Activated T-helper 17 cell treated with anti-CD3 and anti-CD28 coated beads, Interleukin-2, amount 50 U/mL, for 72 hours (primary cell): ENCODE data around the gene CACNA2D1. TPM values are rescaled to one million over a fixed set of nuclear protein-coding genes. Genes with fewer than 3 reads are reported as not detected.

Experiments used
- ATAC-seq: fragments of 150-1000 bp; cut with Tn5 transposase; replicated peaks from 2 replicates; pipeline ENCODE4 v1.10.0; 2021; ENCODE audit warnings: mild to moderate bottlenecking, moderate library complexity
- H3K27ac Mint-ChIP-seq: one replicate; pipeline ENCODE4 v1.8.0; 2022; ENCODE audit warnings: mixed read lengths
- H3K27me3 Mint-ChIP-seq: one replicate; pipeline ENCODE4 v1.8.0; 2022; ENCODE audit warnings: mixed read lengths
- H3K36me3 Mint-ChIP-seq: one replicate; pipeline ENCODE4 v1.8.0; 2022; ENCODE audit warnings: low read depth, mild to moderate bottlenecking, mixed read lengths
- H3K4me1 Mint-ChIP-seq: one replicate; pipeline ENCODE4 v1.8.0; 2022; ENCODE audit warnings: mixed read lengths
- H3K4me3 Mint-ChIP-seq: one replicate; pipeline ENCODE4 v1.8.0; 2022; ENCODE audit warnings: mild to moderate bottlenecking, mixed read lengths
- H3K9me3 Mint-ChIP-seq: one replicate; pipeline ENCODE4 v1.8.0; 2022; ENCODE audit warnings: mixed read lengths
- total RNA-seq, 2 donors: library from RNA; stranded (reverse); gene quantifications; one replicate each; pipeline ENCODE4 v1.2.3, GENCODE V29; 2022

The CACNA2D1 gene
- total RNA-seq, 2 donors from 2014 or later, result not detected

DNA sequence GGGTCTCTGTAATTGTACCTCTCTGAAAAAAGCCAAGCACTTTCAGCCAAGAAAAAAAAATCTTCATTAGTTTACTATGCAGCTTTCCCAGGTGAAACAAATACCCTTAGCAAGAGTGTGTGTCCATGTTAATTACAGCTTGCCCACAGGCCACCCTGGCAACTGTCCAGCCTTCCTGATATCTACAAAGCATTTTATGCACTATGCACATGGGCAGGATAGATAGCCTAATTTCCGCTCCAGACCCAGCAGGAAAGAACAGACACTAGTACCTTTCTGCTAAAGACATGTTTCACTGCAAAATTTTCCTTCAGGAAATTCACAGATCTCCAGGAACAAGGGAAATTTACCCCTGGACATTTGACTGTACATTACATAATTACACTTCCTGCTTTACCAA lies 24.4 kb downstream of the CACNA2D1 start:
- no peaks in the 10 kb centered on the region for H3K27me3 Mint-ChIP-seq
- no peaks in the 10 kb centered on the region for H3K4me1 Mint-ChIP-seq
- no peak for ATAC-seq
- peaks cover 8% of the 10 kb centered on the region for H3K9me3 Mint-ChIP-seq
- H3K4me3 Mint-ChIP-seq, result no peak overlapping the region
- H3K36me3 Mint-ChIP-seq, result no peaks in the 10 kb centered on the region
- no peak overlapping the region for H3K27ac Mint-ChIP-seq

DNA sequence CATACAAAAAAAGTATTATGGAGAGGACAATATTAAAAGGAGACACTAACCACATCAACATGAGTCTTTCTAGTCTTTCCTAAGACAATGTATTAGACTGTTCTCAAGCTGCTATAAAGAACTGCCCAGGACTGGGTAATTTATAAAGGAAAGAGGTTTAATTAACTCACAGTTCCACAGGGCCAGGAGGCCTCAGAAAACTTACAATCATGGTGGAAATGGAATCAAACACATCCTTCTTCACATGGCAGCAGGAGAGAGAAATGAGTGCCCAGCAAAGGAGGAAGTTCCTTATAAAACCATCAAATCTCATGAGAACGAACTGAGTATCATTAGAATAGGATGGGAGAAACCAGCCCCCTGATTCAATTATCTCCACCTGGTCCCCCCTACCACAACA lies 25.7 kb downstream of the CACNA2D1 start:
- H3K27me3 Mint-ChIP-seq, result no peaks in the 10 kb centered on the region

GRCh38 chr7:82416402-82416801 lies 27.2 kb downstream of the CACNA2D1 start:
- H3K27me3 Mint-ChIP-seq, result no peaks in the 10 kb centered on the region
- H3K36me3 Mint-ChIP-seq, result no peaks in the 10 kb centered on the region
- H3K4me3 Mint-ChIP-seq, result no peak overlapping the region
- ATAC-seq, result no peak
- no peak overlapping the region for H3K27ac Mint-ChIP-seq
- peaks cover 8% of the 10 kb centered on the region for H3K9me3 Mint-ChIP-seq
- no peaks in the 10 kb centered on the region for H3K4me1 Mint-ChIP-seq

More for the DNA sequence above, 25.7 kb downstream of the CACNA2D1 start:
- H3K27ac Mint-ChIP-seq, result no peak overlapping the region
- H3K4me1 Mint-ChIP-seq, result no peaks in the 10 kb centered on the region
- no peak overlapping the region for H3K4me3 Mint-ChIP-seq
- ATAC-seq, result no peak
- peaks cover 8% of the 10 kb centered on the region for H3K9me3 Mint-ChIP-seq
- no peaks in the 10 kb centered on the region for H3K36me3 Mint-ChIP-seq

GRCh38 chr7:82414389-82414788 lies 29.2 kb downstream of the CACNA2D1 start:
- Mint-ChIP-seq H3K4me3 (no peak overlapping the region), H3K27ac (no peak overlapping the region), H3K4me1 (no peaks in the 10 kb centered on the region), H3K9me3 (peaks cover 8% of the 10 kb centered on the region), H3K27me3 (no peaks in the 10 kb centered on the region), H3K36me3 (no peaks in the 10 kb centered on the region)
- no peak for ATAC-seq

DNA sequence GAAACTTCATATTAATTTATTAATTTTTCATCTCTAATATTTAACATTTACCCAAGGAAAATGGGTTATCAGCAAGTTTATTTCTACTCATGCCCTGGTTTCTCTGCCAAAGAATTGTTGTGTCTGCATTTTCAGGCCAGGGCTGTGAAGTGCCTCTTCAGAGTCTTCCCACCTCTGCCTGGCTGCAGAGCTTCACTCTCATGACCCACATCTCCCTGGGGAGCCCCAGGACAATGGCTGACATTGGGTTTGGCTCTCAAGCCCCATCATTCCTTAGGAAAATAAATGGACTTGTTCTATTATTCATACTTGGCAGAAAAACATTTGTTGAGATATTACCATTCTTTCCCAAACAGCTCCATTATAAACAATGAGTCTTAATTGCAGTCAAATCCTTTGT lies 30.3 kb downstream of the CACNA2D1 start:
- Mint-ChIP-seq H3K4me1 (no peaks in the 10 kb centered on the region), H3K36me3 (no peaks in the 10 kb centered on the region), H3K27me3 (no peaks in the 10 kb centered on the region), H3K9me3 (peaks cover 13% of the 10 kb centered on the region), H3K27ac (no peak overlapping the region), H3K4me3 (no peak overlapping the region)
- ATAC-seq, result no peak

DNA sequence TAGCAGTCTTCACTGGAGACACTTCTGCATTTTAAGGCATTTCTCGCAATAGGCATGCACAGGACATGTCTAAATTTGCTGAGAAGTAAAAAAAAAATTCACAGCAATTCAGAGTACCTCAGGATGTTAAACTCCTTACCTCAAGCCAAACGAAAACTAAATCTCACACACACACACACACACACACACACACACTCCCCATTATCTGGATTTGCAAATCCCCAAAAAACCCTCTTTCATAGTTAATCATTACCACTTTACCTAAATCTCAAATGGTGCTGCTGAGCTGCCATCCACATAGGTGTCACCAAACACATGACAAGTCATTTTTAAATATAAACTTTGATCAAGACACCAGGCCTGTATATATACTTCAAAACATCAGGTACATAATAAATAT lies 31.8 kb downstream of the CACNA2D1 start:
- Mint-ChIP-seq H3K27me3 (no peaks in the 10 kb centered on the region), H3K27ac (no peak overlapping the region), H3K36me3 (no peaks in the 10 kb centered on the region), H3K9me3 (peaks cover 6% of the 10 kb centered on the region), H3K4me1 (no peaks in the 10 kb centered on the region), H3K4me3 (no peak overlapping the region)
- ATAC-seq, result no peak

DNA sequence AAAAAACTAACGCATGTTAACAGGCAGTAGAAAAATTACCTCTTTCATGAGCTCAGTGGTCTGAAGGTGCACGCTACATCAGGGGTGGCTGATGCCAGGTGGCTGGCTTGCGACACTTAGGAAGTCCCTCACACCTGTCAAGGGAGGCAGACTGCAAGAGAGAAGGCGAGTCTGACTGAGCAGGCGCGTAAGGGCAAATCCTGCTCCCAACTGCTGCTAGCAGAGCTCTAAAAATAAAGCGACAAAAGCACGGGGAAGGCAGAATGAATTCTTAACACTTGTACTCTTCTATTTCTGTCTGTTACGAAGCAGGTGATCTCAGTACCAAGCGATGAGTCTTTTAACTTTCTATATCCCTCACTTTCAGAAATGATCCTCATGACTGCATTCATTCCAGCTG lies 33.1 kb downstream of the CACNA2D1 start:
- no peaks in the 10 kb centered on the region for H3K4me1 Mint-ChIP-seq
- H3K27me3 Mint-ChIP-seq, result no peaks in the 10 kb centered on the region
- no peak overlapping the region for H3K4me3 Mint-ChIP-seq
- ATAC-seq, result no peak
- H3K27ac Mint-ChIP-seq, result no peak overlapping the region
- H3K9me3 Mint-ChIP-seq, result peaks cover 8% of the 10 kb centered on the region
- H3K36me3 Mint-ChIP-seq, result no peaks in the 10 kb centered on the region

DNA sequence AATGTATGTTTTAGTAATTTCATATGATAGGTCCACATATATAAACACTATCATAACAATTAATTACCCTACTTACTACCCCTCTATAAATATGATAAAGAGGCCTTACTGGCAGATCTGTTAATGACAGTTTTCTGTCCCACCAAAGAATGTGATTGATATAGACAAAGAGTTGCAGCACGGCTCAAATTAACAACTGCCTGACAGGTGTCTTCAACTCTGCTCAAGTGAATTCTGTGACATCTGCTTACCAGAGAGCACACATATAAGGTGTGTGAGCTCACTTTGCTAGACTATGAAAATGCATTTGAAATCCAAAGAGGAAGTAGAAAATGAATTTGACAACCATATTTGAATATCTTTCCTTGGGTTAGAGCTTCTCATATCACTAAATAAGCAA lies 36.6 kb downstream of the CACNA2D1 start:
- H3K4me3 Mint-ChIP-seq, result no peak overlapping the region
- no peak overlapping the region for H3K27ac Mint-ChIP-seq
- peaks cover 11% of the 10 kb centered on the region for H3K9me3 Mint-ChIP-seq
- H3K4me1 Mint-ChIP-seq, result no peaks in the 10 kb centered on the region
- H3K27me3 Mint-ChIP-seq, result no peaks in the 10 kb centered on the region
- ATAC-seq, result no peak
- H3K36me3 Mint-ChIP-seq, result no peaks in the 10 kb centered on the region

DNA sequence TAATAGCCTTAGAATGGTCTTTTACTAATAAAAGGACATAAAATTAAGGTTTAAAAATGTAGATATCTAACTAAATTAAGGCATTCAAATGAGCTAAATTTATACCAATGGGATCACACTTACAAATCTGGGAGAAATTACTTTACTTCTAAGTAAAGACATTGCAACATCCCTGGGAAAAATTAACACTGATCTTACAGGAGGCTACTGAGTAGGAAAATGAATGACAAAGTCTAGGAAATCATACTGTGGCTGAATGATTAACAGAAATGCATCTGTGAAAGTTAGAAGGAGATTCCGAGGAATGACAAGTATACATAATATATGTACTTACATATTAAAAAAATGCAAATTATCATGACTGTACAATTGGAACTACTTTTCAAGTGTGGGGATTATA lies 38.3 kb downstream of the CACNA2D1 start:
- no peak for ATAC-seq
- Mint-ChIP-seq H3K27ac (no peak overlapping the region), H3K4me1 (no peaks in the 10 kb centered on the region), H3K4me3 (no peak overlapping the region), H3K27me3 (no peaks in the 10 kb centered on the region), H3K9me3 (peaks cover 11% of the 10 kb centered on the region), H3K36me3 (no peaks in the 10 kb centered on the region)

DNA sequence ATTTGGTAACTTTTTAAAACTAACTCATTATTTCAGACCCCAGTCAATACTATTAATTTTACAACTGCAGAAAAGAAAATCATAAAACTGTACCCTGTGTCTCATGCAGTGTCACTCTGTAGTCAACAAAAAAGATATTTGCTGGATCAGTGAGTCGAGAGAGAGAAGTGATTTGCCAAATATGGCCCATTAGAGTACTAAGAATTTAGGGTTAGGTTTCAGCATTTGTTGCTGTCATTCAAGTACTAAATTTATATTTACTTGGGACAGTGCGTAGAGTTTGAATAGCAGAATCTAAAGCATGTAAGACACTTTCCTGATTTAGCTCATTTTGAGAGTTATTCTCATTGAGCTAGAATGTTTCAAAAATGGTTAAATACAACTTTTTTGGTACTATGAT lies 38.9 kb downstream of the CACNA2D1 start:
- H3K9me3 Mint-ChIP-seq, result peaks cover 12% of the 10 kb centered on the region
- H3K4me1 Mint-ChIP-seq, result no peaks in the 10 kb centered on the region
- H3K27me3 Mint-ChIP-seq, result no peaks in the 10 kb centered on the region
- H3K27ac Mint-ChIP-seq, result no peak overlapping the region
- H3K4me3 Mint-ChIP-seq, result no peak overlapping the region
- H3K36me3 Mint-ChIP-seq, result no peaks in the 10 kb centered on the region
- ATAC-seq, result no peak

- no peaks in the 10 kb centered on the region for H3K4me1 Mint-ChIP-seq
- H3K27me3 Mint-ChIP-seq, result no peaks in the 10 kb centered on the region
- no peak for ATAC-seq
- no peaks in the 10 kb centered on the region for H3K36me3 Mint-ChIP-seq
- no peak overlapping the region for H3K27ac Mint-ChIP-seq
- peaks cover 14% of the 10 kb centered on the region for H3K9me3 Mint-ChIP-seq
- no peak overlapping the region for H3K4me3 Mint-ChIP-seq
Observed at GRCh38 chr7:82404094-82404493, 39.5 kb downstream of the CACNA2D1 start.

DNA sequence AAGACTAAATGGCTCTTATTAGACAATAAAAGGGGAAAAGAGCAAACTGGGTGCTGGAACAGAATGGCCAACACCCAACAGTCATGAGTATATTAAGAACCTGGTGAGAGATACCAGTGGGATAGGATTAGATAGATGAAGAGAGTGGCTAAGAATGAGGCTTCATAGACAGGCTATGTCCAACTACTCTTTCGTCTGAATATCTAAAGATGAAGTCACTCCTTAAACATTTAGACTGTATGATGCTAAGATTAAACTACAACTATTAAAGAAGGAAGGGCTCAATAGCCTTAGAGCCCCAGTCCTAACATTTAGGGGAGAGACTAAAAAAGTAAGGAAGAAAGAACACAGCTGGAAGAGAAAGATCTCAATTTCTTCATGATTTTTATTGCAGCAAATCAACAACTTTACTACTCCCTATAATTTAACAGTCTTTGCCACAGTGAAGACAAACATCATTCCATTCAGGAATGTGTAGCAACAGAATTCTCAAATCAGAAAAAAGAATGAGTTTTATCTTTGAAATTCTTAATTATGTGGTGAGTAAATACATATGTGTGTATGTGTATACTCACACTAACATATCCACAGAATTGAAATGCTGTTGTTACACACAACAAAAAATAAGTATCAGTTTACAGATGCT lies 45.6 kb downstream of the CACNA2D1 start:
- Mint-ChIP-seq H3K36me3 (no peaks in the 10 kb centered on the region), H3K4me3 (no peak overlapping the region), H3K9me3 (peaks cover 16% of the 10 kb centered on the region), H3K27ac (no peak overlapping the region), H3K27me3 (no peaks in the 10 kb centered on the region), H3K4me1 (no peaks in the 10 kb centered on the region)
- no peak for ATAC-seq

DNA sequence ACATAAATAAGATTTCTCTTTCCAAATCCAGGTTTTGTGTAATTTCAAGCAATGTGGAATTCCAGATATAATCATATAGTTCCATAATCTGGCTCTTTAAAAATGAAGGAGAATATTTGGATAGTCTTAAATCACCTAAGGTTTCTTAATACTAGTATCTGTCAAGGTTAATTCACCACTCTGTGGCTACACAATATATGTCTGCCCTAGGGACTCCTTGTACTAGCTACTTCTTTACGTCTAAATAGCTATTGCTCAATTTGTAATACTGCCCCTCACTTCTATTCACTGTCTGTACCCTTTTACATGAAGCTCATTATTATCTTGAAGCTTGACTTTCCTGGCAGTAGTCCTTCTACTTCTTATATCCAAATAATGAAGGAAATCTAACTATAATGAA lies 47.2 kb downstream of the CACNA2D1 start:
- Mint-ChIP-seq H3K9me3 (peaks cover 21% of the 10 kb centered on the region), H3K27me3 (no peaks in the 10 kb centered on the region), H3K27ac (no peak overlapping the region), H3K4me3 (no peak overlapping the region), H3K4me1 (no peaks in the 10 kb centered on the region), H3K36me3 (no peaks in the 10 kb centered on the region)
- ATAC-seq, result no peak

GRCh38 chr7:82395147-82395546 lies 48.4 kb downstream of the CACNA2D1 start:
- Mint-ChIP-seq H3K27ac (no peak overlapping the region), H3K4me1 (no peaks in the 10 kb centered on the region), H3K36me3 (no peaks in the 10 kb centered on the region), H3K9me3 (peaks cover 21% of the 10 kb centered on the region), H3K27me3 (no peaks in the 10 kb centered on the region), H3K4me3 (no peak overlapping the region)
- no peak for ATAC-seq

DNA sequence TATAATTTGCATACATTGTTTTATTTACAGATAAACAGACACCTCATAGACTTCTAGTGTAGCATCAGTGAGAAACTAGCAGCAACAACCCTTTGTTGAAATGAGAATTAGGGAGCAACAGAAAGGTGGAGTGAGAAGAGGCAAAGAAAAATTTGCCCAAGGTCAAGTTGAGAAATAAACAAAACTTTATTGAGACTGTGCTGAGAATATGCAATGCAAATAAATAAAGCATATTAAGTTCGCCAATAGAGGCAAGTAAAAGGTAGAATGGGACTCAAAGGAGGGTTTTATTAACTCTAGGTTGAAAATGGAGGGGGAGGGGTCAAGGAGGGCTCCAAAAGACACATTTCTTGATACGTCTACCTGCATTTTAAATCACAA lies 49.7 kb downstream of the CACNA2D1 start:
- H3K27ac Mint-ChIP-seq, result no peak overlapping the region
- no peak for ATAC-seq
- peaks cover 17% of the 10 kb centered on the region for H3K9me3 Mint-ChIP-seq
- no peak overlapping the region for H3K4me3 Mint-ChIP-seq
- H3K36me3 Mint-ChIP-seq, result no peaks in the 10 kb centered on the region
- no peaks in the 10 kb centered on the region for H3K27me3 Mint-ChIP-seq
- H3K4me1 Mint-ChIP-seq, result no peaks in the 10 kb centered on the region
